ENCODE measurements around the gene NCKAP5. TPM values are rescaled to one million over a fixed set of nuclear protein-coding genes. Genes with fewer than 3 reads are reported as not detected.

NCKAP5 gene
- total RNA-seq, 1 donor from 2014 or later: 0.20 TPM

DNA sequence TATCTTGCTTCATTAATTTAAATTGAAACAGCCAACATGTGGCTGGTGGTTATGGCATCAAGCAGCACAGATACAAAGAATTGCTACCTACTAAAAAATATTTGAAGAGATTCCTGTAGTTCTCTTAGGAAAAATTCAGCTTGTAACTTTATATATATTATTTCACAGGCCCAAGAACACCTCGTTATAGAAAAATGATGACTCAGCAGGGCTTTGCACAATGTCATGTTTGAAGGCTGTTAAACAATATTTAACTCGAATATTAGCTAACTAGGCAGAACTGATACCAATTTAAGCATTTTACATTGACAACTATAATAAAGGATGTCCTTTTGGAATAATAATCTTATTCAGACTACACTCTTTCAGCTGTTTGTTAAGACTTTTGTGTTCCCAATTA, 795.9 kb downstream of the NCKAP5 start:
- H3K36me3 Mint-ChIP-seq (ENCODE audit: unreplicated experiment): no peaks in the 10 kb centered on the region
- no peaks in the 10 kb centered on the region for H3K9me3 Mint-ChIP-seq (ENCODE audit: unreplicated experiment)
- no peak overlapping the region for H3K27ac Mint-ChIP-seq (ENCODE audit: unreplicated experiment)
- DNase-seq: no peak
- H3K27me3 Mint-ChIP-seq (ENCODE audit: unreplicated experiment): no peaks in the 10 kb centered on the region
- TF ChIP-seq, protein P1, sequence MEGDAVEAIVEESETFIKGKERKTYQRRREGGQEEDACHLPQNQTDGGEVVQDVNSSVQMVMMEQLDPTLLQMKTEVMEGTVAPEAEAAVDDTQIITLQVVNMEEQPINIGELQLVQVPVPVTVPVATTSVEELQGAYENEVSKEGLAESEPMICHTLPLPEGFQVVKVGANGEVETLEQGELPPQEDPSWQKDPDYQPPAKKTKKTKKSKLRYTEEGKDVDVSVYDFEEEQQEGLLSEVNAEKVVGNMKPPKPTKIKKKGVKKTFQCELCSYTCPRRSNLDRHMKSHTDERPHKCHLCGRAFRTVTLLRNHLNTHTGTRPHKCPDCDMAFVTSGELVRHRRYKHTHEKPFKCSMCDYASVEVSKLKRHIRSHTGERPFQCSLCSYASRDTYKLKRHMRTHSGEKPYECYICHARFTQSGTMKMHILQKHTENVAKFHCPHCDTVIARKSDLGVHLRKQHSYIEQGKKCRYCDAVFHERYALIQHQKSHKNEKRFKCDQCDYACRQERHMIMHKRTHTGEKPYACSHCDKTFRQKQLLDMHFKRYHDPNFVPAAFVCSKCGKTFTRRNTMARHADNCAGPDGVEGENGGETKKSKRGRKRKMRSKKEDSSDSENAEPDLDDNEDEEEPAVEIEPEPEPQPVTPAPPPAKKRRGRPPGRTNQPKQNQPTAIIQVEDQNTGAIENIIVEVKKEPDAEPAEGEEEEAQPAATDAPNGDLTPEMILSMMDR (IDR thresholded peaks at IDR 0.05; ENCODE audit: partially characterized antibody, unreplicated experiment): no peak
- no peak overlapping the region for H3K4me3 Mint-ChIP-seq (ENCODE audit: unreplicated experiment)
- H3K4me1 Mint-ChIP-seq (ENCODE audit: low read depth, unreplicated experiment): peaks cover 3% of the 10 kb centered on the region

DNA sequence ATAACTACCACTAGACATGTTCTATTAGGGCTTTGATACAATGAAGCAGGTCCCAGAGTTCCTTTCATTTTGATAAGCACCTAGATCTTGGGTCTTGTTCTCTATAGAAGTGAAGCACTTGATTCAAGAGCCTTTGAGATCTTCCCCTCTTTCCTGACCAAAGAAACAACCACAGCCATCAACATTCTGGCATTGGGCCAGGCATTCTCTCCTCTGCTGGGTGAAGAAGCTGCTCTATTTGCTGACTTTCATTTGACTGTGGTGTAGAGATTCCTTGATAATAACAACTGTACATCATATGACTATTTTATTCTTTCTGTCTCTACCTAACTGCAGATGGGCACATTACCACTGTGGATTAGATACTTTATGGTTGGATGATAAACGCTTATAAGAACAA, 801.7 kb downstream of the NCKAP5 start:
- no peak overlapping the region for H3K27ac Mint-ChIP-seq (ENCODE audit: unreplicated experiment)
- DNase-seq: no peak
- H3K36me3 Mint-ChIP-seq (ENCODE audit: unreplicated experiment): no peaks in the 10 kb centered on the region
- no peak overlapping the region for H3K4me3 Mint-ChIP-seq (ENCODE audit: unreplicated experiment)
- TF ChIP-seq, protein P1 (IDR thresholded peaks at IDR 0.05; ENCODE audit: partially characterized antibody, unreplicated experiment): no peak
- no peaks in the 10 kb centered on the region for H3K9me3 Mint-ChIP-seq (ENCODE audit: unreplicated experiment)
- H3K4me1 Mint-ChIP-seq (ENCODE audit: low read depth, unreplicated experiment): no peaks in the 10 kb centered on the region
- H3K27me3 Mint-ChIP-seq (ENCODE audit: unreplicated experiment): no peaks in the 10 kb centered on the region

DNA sequence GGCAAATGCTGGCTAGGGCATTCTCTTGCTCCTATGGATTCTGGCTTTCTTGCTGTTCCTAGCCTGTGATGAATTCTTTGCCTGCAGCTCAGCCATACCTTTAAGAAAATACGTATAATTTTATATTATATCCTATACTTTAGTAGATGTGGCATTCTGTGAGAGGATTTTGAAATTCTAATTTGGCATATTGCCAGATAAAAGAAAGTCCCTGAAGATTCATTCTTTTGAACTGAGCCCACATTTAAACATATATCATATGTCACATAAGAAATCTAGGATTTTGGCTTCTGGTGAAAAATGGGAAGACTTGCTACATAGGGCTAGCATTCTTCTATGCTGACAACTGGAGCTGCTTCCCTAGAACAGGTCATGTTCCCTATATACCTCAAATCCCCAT, 806.8 kb downstream of the NCKAP5 start:
- Mint-ChIP-seq H3K4me3 (ENCODE audit: unreplicated experiment) (no peak overlapping the region), H3K27ac (ENCODE audit: unreplicated experiment) (no peak overlapping the region), H3K27me3 (ENCODE audit: unreplicated experiment) (no peaks in the 10 kb centered on the region), H3K9me3 (ENCODE audit: unreplicated experiment) (no peaks in the 10 kb centered on the region), H3K4me1 (ENCODE audit: low read depth, unreplicated experiment) (peaks cover 14% of the 10 kb centered on the region), H3K36me3 (ENCODE audit: unreplicated experiment) (no peaks in the 10 kb centered on the region)
- DNase-seq: no peak
- TF ChIP-seq, protein P1 (IDR thresholded peaks at IDR 0.05; ENCODE audit: partially characterized antibody, unreplicated experiment): no peak

DNA sequence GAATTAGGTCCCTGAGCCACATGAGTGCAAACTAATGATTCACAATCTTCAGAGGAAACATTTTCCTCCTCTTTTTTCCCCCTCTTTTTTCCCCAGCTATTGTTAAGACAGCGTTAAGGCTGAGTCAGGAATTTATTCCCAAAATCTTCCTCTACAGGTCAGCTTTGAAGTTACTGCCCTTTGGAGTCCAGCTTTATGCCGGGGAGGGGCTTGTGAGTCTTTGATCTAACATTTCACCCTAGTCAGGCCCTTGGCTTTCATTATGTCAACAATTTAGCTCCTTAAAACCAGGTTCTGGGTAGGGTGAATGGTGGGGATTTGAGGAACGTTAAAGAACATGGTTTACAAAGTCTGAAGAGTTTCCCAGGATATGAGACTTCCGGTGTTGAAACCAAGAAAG, 807.3 kb downstream of the NCKAP5 start:
- Mint-ChIP-seq H3K9me3 (ENCODE audit: unreplicated experiment) (no peaks in the 10 kb centered on the region), H3K4me1 (ENCODE audit: low read depth, unreplicated experiment) (peaks cover 14% of the 10 kb centered on the region), H3K27me3 (ENCODE audit: unreplicated experiment) (no peaks in the 10 kb centered on the region), H3K4me3 (ENCODE audit: unreplicated experiment) (no peak overlapping the region), H3K36me3 (ENCODE audit: unreplicated experiment) (no peaks in the 10 kb centered on the region), H3K27ac (ENCODE audit: unreplicated experiment) (no peak overlapping the region)
- no peak for DNase-seq
- TF ChIP-seq, protein P1 (IDR thresholded peaks at IDR 0.05; ENCODE audit: partially characterized antibody, unreplicated experiment): no peak

DNA sequence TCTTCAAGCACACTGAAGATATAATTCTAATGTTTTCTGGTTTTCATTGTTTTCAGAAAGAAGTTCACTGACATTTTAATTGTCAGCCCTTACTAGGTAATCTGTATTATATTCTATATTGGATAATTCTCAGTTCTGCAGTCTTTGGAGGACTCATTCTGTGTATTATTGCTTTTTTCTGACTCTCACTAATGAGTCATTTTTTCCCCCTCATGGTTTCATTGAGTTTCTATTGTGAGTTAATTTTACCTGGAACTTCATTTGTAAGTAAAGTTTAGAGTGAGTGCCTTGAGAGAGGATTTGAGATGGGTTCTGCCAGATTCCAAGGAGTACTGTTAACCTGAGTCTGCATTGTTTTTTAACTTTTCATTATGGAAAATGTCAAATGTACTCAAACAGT, 807.9 kb downstream of the NCKAP5 start:
- Mint-ChIP-seq H3K27me3 (ENCODE audit: unreplicated experiment) (no peaks in the 10 kb centered on the region), H3K4me1 (ENCODE audit: low read depth, unreplicated experiment) (peaks cover 14% of the 10 kb centered on the region), H3K27ac (ENCODE audit: unreplicated experiment) (no peak overlapping the region)

More for the DNA sequence above, 807.9 kb downstream of the NCKAP5 start:
- TF ChIP-seq, protein P1 (IDR thresholded peaks at IDR 0.05; ENCODE audit: partially characterized antibody, unreplicated experiment): no peak
- no peaks in the 10 kb centered on the region for H3K9me3 Mint-ChIP-seq (ENCODE audit: unreplicated experiment)
- H3K4me3 Mint-ChIP-seq (ENCODE audit: unreplicated experiment): no peak overlapping the region
- no peak for DNase-seq
- no peaks in the 10 kb centered on the region for H3K36me3 Mint-ChIP-seq (ENCODE audit: unreplicated experiment)
